Ectodermal cell (in vitro differentiated cells): ENCODE results near the gene MED29.
A peak's percentile ranks its signal among the peaks of the same experiment; 100 is the strongest.

Experiments
- H3K27ac ChIP-seq: 2 replicates; pipeline ENCODE4 v1.7.0; 2013; ENCODE audit warnings: mild to moderate bottlenecking, low read depth, low read length; ENCODE audit not compliant: insufficient read depth, poor library complexity, severe bottlenecking
- H3K27me3 ChIP-seq: 2 replicates; pipeline ENCODE4 v1.7.0; 2013; ENCODE audit warnings: mild to moderate bottlenecking, low read length; ENCODE audit not compliant: insufficient read depth, control insufficient read depth, poor library complexity, severe bottlenecking
- H3K36me3 ChIP-seq: one replicate; pipeline ENCODE4 v1.7.0; 2013; ENCODE audit warnings: low read length; ENCODE audit not compliant: control insufficient read depth, insufficient read depth
- H3K4me1 ChIP-seq: one replicate; pipeline ENCODE4 v1.7.0; 2013; ENCODE audit warnings: low read length; ENCODE audit not compliant: control insufficient read depth, insufficient read depth
- H3K4me3 ChIP-seq: 2 replicates; pipeline ENCODE4 v1.7.0; 2013; ENCODE audit warnings: low read depth, low read length, control low read depth; ENCODE audit not compliant: insufficient read depth
- H3K9me3 ChIP-seq: 2 replicates; pipeline ENCODE4 v1.7.0; 2013; ENCODE audit warnings: mild to moderate bottlenecking, low read length, moderate library complexity; ENCODE audit not compliant: control insufficient read depth
- WGBS, 2 experiments: methylation state at CpG; one replicate each; pipeline ENCODE4 v1.1.7; 2013; ENCODE audit warnings: missing lambda C conversion rate in 2 of 2; 5-methylcytosine and 5-hydroxymethylcytosine counted together

The MED29 gene

GRCh38 chr19:39412100-39412866 lies 21.1 kb downstream of the MED29 start, which contains the start of gene PLEKHG2:
Gene PLEKHG2, plus strand, starts transcription at chr19:39412669. Its CDS starts 1,418 bp downstream, at chr19:39414087.
- peak within 1 kb of the TSS; percentile 91 for H3K4me3 ChIP-seq
- peaks cover 8% of the 10 kb centered on the region for H3K36me3 ChIP-seq
- 0% methylated on average over 60 of the region's 60 CpGs for WGBS, 2 experiments
- H3K9me3 ChIP-seq: no peaks in the 10 kb centered on the region
- H3K27me3 ChIP-seq: peaks cover 8% of the 10 kb centered on the region
- peaks cover 40% of the 10 kb centered on the region for H3K4me1 ChIP-seq
- peak within 1 kb of the TSS; percentile 85 for H3K27ac ChIP-seq

- H3K4me3 ChIP-seq: peak overlapping the region; percentile 91
- H3K9me3 ChIP-seq: no peaks in the 10 kb centered on the region
- H3K27ac ChIP-seq: peak overlapping the region; percentile 85
- H3K4me1 ChIP-seq: peaks cover 34% of the 10 kb centered on the region
- 0% methylated on average over 24 of the region's 24 CpGs for WGBS, 2 experiments
- peaks cover 8% of the 10 kb centered on the region for H3K36me3 ChIP-seq
- H3K27me3 ChIP-seq: peaks cover 2% of the 10 kb centered on the region
Observed at GRCh38 chr19:39412867-39413271, 21.7 kb downstream of the MED29 start.

- H3K4me3 ChIP-seq: peak overlapping the region; percentile 91
- no peaks in the 10 kb centered on the region for H3K27me3 ChIP-seq
- H3K36me3 ChIP-seq: peaks cover 10% of the 10 kb centered on the region
- WGBS, 2 experiments: 0 to 1% methylated on average over 54 of the region's 54 CpGs
- peak overlapping the region; percentile 85 for H3K27ac ChIP-seq
- peaks cover 32% of the 10 kb centered on the region for H3K4me1 ChIP-seq
- H3K9me3 ChIP-seq: no peaks in the 10 kb centered on the region
Observed at GRCh38 chr19:39413272-39413910, 22.2 kb downstream of the MED29 start.

- H3K27ac ChIP-seq: peak overlapping the region; percentile 85
- H3K27me3 ChIP-seq: no peaks in the 10 kb centered on the region
- H3K4me3 ChIP-seq: peak overlapping the region; percentile 91
- peaks cover 17% of the 10 kb centered on the region for H3K36me3 ChIP-seq
- H3K9me3 ChIP-seq: no peaks in the 10 kb centered on the region
- H3K4me1 ChIP-seq: peaks cover 32% of the 10 kb centered on the region
- WGBS, 2 experiments: 21 to 22% methylated on average over 18 of the region's 18 CpGs
Observed at GRCh38 chr19:39413911-39414608, 22.9 kb downstream of the MED29 start.

DNA sequence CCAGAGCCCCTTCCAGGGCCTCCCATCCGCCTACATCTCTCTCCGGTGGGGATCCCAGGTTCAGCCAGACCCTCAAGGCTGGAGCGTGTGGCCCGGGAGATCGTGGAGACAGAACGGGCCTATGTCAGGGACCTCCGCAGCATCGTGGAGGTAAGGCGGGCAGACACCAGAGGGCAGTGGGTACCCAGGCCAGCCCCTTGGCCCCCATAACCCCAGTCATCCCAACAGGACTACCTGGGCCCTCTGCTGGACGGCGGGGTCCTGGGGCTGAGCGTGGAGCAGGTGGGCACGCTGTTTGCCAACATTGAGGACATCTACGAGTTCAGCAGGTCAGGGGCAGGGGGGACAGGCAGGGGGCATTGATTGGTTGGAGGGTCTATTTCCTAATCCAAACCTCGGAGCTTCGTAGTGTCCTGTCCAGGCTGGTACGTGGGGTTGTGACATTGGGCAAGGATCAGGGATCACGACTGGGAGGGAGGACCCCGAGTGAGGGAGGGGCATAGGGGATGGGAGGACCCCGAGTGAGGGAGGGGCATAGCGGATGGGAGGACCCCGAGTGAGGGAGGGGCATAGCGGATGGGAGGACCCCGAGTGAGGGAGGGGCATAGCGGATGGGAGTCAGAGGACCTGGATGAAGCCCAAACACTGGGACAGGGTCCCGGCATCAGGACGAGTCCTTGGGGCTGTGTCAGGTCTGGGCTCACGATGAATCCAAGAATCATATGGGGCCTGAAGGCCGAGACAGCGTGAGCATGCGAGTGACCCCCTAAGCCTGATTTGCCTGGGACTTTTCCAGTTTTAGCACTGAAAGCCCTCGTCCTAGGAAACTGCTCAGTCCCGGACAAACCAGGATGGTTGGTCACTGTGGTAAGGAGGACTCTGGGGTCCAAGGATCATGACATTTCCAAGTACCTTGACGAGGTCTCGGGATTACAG lies 24.2 kb downstream of the MED29 start:
- peak overlapping the region; percentile 91 for H3K4me3 ChIP-seq

GRCh38 chr19:39416152-39417120 lies 25.3 kb downstream of the MED29 start:
- peaks cover 18% of the 10 kb centered on the region for H3K4me1 ChIP-seq
- WGBS, 2 experiments: 85 to 89% methylated on average over 27 of the region's 27 CpGs
- H3K9me3 ChIP-seq: no peaks in the 10 kb centered on the region
- no peak overlapping the region for H3K4me3 ChIP-seq
- no peak overlapping the region for H3K27ac ChIP-seq
- no peaks in the 10 kb centered on the region for H3K27me3 ChIP-seq
- H3K36me3 ChIP-seq: peaks cover 32% of the 10 kb centered on the region

More for the DNA sequence above, 24.2 kb downstream of the MED29 start:
- H3K9me3 ChIP-seq: no peaks in the 10 kb centered on the region
- no peaks in the 10 kb centered on the region for H3K27me3 ChIP-seq
- H3K27ac ChIP-seq: no peak overlapping the region
- H3K4me1 ChIP-seq: peaks cover 29% of the 10 kb centered on the region
- WGBS, 2 experiments: 82% methylated on average over 35 of the region's 35 CpGs
- H3K36me3 ChIP-seq: peaks cover 22% of the 10 kb centered on the region

GRCh38 chr19:39417463-39418181 lies 26.4 kb downstream of the MED29 start:
- H3K4me1 ChIP-seq: peaks cover 17% of the 10 kb centered on the region
- no peaks in the 10 kb centered on the region for H3K9me3 ChIP-seq
- 95 to 97% methylated on average over 29 to 30 of the region's 30 CpGs for WGBS, 2 experiments
- no peak overlapping the region for H3K27ac ChIP-seq
- H3K36me3 ChIP-seq: peaks cover 43% of the 10 kb centered on the region
- H3K4me3 ChIP-seq: no peak overlapping the region
- no peaks in the 10 kb centered on the region for H3K27me3 ChIP-seq

DNA sequence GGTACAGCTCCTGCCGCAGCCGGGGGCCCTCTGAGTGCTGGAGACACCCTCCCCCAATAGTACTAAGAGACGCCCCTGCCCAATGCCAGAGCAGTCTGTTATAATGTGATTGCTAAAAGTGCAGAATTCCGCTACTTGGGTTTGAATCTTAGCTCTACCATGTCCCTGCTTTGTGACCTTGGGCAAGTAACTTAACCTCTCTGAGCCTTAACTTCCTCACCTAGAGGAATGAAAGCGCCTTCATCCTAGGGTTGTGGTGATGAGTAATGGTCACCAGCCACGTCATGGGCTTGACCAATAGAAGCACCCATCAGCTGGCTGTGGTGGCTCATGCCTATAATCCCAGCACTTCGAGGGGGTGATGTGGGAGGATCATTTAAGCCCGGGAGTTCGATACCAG lies 27.8 kb downstream of the MED29 start:
- 89 to 90% methylated on average over 9 of the region's 9 CpGs for WGBS, 2 experiments
- Histone ChIP-seq H3K27ac (no peak overlapping the region), H3K4me3 (no peak overlapping the region), H3K4me1 (peaks cover 17% of the 10 kb centered on the region), H3K27me3 (no peaks in the 10 kb centered on the region), H3K36me3 (peaks cover 55% of the 10 kb centered on the region), H3K9me3 (no peaks in the 10 kb centered on the region)
